Gastrocnemius medialis (tissue), 4 donors: Measurements from ENCODE around the gene ADTRP. TPM values are rescaled to one million over a fixed set of nuclear protein-coding genes. Genes with fewer than 3 reads are reported as not detected.

Source experiments
- ATAC-seq, 2 donors: fragments of 150-250 bp; one replicate each; pipeline ENCODE4 v1.9.1; 2016
- DNase-seq, 2 donors: peaks; one replicate each; pipeline ENCODE4 v3.0.0-alpha.2; 2019
- H3K27ac ChIP-seq, 4 donors: fragments of 200-600 bp; sonication (generic); 1 replicate in 1 of 4; 2 replicates in 3 of 4; pipeline ENCODE4 v1.5.1; 2016 to 2018; ENCODE audit warnings: mild to moderate bottlenecking in 2 of 4, moderate library complexity in 1 of 4
- H3K27me3 ChIP-seq, 3 donors: fragments of 200-600 bp; sonication (generic) in 2 of 3; 1 replicate in 1 of 3; 2 replicates in 2 of 3; pipeline versions ENCODE4 v1.5.1 to v1.6.0; 2016 to 2019; ENCODE audit warnings: mild to moderate bottlenecking in 1 of 3, moderate library complexity in 1 of 3
- H3K36me3 ChIP-seq, 2 donors: fragments of 200-600 bp; sonication (generic) in 1 of 2; one replicate each; pipeline ENCODE4 v1.5.1; 2017 to 2018
- H3K4me1 ChIP-seq, 2 donors: fragments of 200-600 bp; sonication (generic) in 1 of 2; one replicate each; pipeline ENCODE4 v1.5.1; 2016 to 2017; ENCODE audit warnings: mild to moderate bottlenecking in 2 of 2
- H3K4me3 ChIP-seq, 4 donors: fragments of 200-600 bp; sonication (generic) in 3 of 4; 1 replicate in 1 of 4; 2 replicates in 3 of 4; pipeline ENCODE4 v1.5.1; 2016 to 2019; ENCODE audit warnings: mild to moderate bottlenecking in 2 of 4
- H3K9me3 ChIP-seq, 3 donors: fragments of 200-600 bp; sonication (generic) in 2 of 3; 1 replicate in 1 of 3; 2 replicates in 2 of 3; pipeline ENCODE4 v1.5.1; 2016 to 2019
- POLR2A ChIP-seq, 2 donors: fragments of 450-650 bp; IDR thresholded peaks; one replicate each; pipeline ENCODE4 v1.6.1; 2017; ENCODE audit warnings: antibody characterized with exemption in 2 of 2, mild to moderate bottlenecking in 2 of 2, moderate library complexity in 2 of 2
- in situ Hi-C, 4 donors: fragments of 200-750 bp; cut with MboI; loops; one replicate each; pipeline versions ENCODE4 v1.15.0 to v1.8.0; 2017; ENCODE audit warnings: low sequenced_read_pairs in 4 of 4
- intact Hi-C: fragments of 100-400 bp; cut with DNase I; formaldehyde crosslinking; loops from one replicate; pipeline ENCODE4 v1.15.1; 2023; ENCODE audit warnings: low total_unique reads
- total RNA-seq, 4 donors: library from RNA; depleted of rRNA; stranded (reverse); fragments of >200 nt; gene quantifications; one replicate each; pipeline versions ENCODE4 v1.1.0 to v1.2.3, GENCODE V29; 2016
- TF ChIP-seq, protein P1 (sequence below), 5 experiments: fragments of 450-650 bp in 3 of 5; fragments of 200-600 bp in 2 of 5; sonication (generic) in 2 of 5; IDR thresholded peaks in 4 of 5; conservative IDR thresholded peaks in 1 of 5; 1 replicate in 4 of 5; 2 replicates in 1 of 5; pipeline ENCODE4 v1.5.1; 2016 to 2019; ENCODE audit warnings: antibody characterized with exemption in 5 of 5, mild to moderate bottlenecking in 3 of 5, moderate library complexity in 3 of 5

ADTRP gene
- total RNA-seq, 4 donors from 2014 or later: 0.31 to 0.73 TPM; not detected in 2

DNA sequence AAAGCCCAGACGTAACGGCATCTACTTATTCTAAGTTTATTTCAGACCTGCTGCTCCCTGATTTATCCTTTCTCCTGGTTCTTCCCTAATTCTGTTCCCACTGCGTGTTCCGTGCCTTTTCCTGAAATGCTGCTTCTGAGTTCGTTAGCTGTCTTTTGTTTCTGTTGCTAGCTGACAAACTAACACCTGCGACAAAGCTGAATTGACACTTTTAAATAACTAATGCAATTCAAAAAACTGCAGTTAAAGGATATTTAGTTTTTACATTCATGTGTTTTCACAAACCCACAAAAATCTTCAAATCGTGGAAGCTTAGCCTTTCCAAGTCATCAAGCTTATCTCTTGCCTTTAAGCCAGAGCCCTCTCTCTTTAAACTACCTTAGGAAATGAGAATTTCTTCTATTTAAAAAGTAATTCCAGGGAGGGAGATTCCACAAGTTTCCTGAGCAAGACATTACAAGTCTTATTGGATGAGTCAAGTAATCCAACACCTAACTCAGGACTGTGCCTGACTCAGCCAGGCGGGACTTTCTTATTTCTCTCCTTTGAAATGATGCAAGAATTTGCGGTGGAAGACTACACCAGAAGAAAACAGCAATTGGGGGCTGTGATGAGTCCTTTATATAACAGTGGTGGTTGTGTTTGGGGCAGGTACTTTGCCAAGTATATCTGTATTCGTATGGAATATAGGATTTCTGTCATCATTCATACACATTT, 6.3 kb downstream of the ADTRP start:
- Histone ChIP-seq H3K27me3 (no peaks in the 10 kb centered on the region), H3K9me3 (no peaks in the 10 kb centered on the region), H3K4me3 (no peak overlapping the region), H3K4me1 (peaks cover 3 to 6% of the 10 kb centered on the region in 2 donors), H3K36me3 (no peaks in the 10 kb centered on the region), H3K27ac (peak overlapping the region in 1 of 4 donors; percentile 72)
- in situ Hi-C loops (no loop called here), intact Hi-C loops (no loop called here)
- DNase-seq (peak in 1 of 2 donors; percentile 53), ATAC-seq (peak; percentile 58 to 59)
- TF ChIP-seq, protein P1, sequence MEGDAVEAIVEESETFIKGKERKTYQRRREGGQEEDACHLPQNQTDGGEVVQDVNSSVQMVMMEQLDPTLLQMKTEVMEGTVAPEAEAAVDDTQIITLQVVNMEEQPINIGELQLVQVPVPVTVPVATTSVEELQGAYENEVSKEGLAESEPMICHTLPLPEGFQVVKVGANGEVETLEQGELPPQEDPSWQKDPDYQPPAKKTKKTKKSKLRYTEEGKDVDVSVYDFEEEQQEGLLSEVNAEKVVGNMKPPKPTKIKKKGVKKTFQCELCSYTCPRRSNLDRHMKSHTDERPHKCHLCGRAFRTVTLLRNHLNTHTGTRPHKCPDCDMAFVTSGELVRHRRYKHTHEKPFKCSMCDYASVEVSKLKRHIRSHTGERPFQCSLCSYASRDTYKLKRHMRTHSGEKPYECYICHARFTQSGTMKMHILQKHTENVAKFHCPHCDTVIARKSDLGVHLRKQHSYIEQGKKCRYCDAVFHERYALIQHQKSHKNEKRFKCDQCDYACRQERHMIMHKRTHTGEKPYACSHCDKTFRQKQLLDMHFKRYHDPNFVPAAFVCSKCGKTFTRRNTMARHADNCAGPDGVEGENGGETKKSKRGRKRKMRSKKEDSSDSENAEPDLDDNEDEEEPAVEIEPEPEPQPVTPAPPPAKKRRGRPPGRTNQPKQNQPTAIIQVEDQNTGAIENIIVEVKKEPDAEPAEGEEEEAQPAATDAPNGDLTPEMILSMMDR (IDR thresholded peaks at IDR 0.05 in 4 of 5, conservative IDR thresholded peaks at IDR 0.05 in 1 of 5): no peak
- TF ChIP-seq POLR2A (IDR thresholded peaks at IDR 0.05): no peak

DNA sequence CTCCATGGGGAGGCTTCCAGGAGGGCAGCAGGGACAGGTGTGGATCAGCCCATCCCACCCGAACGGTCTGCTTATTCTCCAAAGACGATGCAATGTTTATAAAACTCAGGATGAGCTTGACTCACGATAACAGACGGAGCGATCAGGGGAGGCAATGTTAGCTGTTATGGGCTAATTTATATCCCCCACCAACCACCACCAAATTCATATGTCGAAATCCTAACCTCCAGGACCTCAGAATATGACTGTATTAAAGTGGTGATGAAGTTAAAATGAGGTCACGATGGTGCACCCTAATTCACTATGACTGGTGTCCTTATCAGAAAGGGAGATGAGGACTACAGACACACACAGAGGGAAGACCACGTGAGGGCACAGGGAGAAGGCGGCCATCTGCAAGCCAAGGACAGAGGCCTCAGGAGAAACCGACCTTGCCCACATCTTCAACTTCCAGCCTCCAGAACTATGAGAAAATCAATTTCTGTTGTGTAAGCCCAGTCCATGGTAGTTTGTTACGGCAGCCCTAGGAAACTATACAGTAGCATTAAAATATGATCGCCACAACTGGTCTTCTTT, 7.0 kb downstream of the ADTRP start:
- in situ Hi-C loops: no loop called here
- TF ChIP-seq POLR2A (IDR thresholded peaks at IDR 0.05): no peak
- TF ChIP-seq, protein P1 (IDR thresholded peaks at IDR 0.05 in 4 of 5, conservative IDR thresholded peaks at IDR 0.05 in 1 of 5): no peak

DNA sequence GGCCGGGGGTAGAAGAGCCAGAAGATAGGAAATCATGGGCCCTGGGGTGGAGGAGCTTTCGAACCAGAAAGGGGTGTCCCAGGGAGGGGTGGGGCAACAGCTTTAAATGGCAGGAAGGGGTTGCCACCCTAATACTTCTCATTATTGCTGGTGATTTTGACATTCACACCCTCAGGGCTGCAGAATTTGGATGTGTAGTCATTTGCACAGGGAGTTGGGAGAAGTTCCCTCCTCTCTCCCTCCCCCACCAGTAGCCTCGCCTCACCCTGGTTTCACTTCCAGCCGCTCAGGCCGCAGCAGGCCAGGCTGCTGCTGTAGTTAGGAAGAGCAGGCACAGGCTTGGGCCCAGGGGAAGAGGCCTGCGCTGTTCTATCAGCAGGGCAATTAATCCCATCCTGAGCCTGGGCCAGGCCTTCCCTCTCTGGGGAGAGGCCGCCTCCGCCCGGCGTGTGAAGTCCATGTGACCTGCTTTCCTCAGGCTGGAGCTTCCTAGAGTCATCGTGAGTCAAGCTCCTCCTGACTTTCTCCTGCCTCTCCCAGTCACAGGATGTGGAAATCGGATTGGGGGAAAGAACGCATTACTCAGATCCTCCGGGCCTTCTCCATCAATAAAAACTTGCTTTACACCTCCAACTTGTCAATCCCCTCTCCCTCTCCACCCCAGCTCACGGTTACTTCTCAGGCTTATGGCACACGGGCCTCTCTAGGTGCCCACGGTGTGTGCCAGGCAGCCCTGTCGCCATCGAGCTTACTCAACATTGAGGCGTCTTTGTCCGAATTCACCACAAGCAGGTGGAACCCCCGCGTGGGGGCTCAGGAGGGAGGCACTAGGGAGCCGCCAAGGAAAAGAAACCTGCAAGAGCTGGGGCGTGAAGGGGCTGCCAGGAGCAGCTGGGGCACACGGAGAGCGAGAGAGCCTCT, 7.8 kb downstream of the ADTRP start:
- peak overlapping the region; percentile 67 to 84 (median 76) for H3K27ac ChIP-seq
- no peaks in the 10 kb centered on the region for H3K9me3 ChIP-seq

More for the DNA sequence above, 7.0 kb downstream of the ADTRP start:
- ATAC-seq (no peak), DNase-seq (no peak)
- H3K27me3 ChIP-seq: no peaks in the 10 kb centered on the region
- H3K36me3 ChIP-seq: no peaks in the 10 kb centered on the region
- peaks cover 3 to 6% of the 10 kb centered on the region in 2 donors for H3K4me1 ChIP-seq
- intact Hi-C loops: loop anchor here (2.0 kb wide), 1 partner anchor 237 kb away; no protein-coding TSS in a partner anchor
- no peak overlapping the region for H3K4me3 ChIP-seq
- no peaks in the 10 kb centered on the region for H3K9me3 ChIP-seq
- H3K27ac ChIP-seq: peak overlapping the region; percentile 67 to 84 (median 76)

More for the DNA sequence above, 7.8 kb downstream of the ADTRP start:
- no peaks in the 10 kb centered on the region for H3K36me3 ChIP-seq
- DNase-seq (peak; percentile 78 to 88), ATAC-seq (peak; percentile 90 to 92)
- in situ Hi-C loops: no loop called here
- intact Hi-C loops: loop anchor here (2.0 kb wide), 1 partner anchor 238 kb away; no protein-coding TSS in a partner anchor
- peak overlapping the region in 2 of 4 donors; percentile 6 to 28 for H3K4me3 ChIP-seq
- TF ChIP-seq POLR2A (IDR thresholded peaks at IDR 0.05): peak; percentile 34 to 55
- TF ChIP-seq, protein P1 (IDR thresholded peaks at IDR 0.05 in 4 of 5, conservative IDR thresholded peaks at IDR 0.05 in 1 of 5): no peak
- H3K4me1 ChIP-seq: peaks cover 3 to 6% of the 10 kb centered on the region in 2 donors
- H3K27me3 ChIP-seq: no peaks in the 10 kb centered on the region
